ENCODE data around the gene PPME1. TPM values are rescaled to one million over a fixed set of nuclear protein-coding genes. Genes with fewer than 3 reads are reported as not detected.

The PPME1 gene
- total RNA-seq, 1 experiment from 2014 or later, result 24.5 TPM

DNA sequence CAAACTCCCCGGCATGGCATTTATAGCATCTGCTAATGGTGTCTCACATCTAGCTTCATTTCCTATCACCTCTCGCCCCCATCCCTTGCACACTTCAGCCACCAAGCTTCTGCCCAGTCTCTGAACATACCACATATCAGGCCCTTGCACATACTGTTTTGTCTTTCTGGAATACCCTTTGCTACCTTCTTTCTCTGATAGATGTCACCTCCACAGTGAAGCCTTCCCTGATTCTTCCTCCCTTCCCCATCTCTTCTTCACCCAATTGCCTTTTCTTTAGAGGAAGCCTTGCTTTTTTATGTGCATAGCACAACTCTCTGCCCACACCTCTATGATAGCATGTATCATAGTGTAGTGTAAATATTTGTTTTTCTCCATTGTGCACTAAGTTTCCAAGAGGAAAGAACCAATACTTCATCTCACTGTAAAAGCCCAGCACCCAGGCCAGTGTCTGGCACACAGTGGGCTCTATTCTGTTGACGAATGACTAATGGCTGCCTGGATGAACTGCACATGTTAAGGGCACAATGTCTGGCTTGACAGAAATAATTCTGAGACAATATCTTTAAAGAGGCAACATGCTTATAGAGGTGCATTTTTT is 112.6 kb downstream of the PPME1 start:
- peak in 1 of 2 experiments; percentile 6 for DNase-seq (ENCODE audit: low read depth in 1 of 2, low spot score in 2 of 2)
- Histone ChIP-seq H3K4me1 (replicated peaks) (peaks cover 11% of the 10 kb centered on the region), H3K36me3 (no peaks in the 10 kb centered on the region), H3K27ac (no peak overlapping the region), H3K27me3 (replicated peaks) (no peaks in the 10 kb centered on the region), H3K4me3 (no peak overlapping the region), H3K9me3 (replicated peaks) (no peaks in the 10 kb centered on the region)

DNA sequence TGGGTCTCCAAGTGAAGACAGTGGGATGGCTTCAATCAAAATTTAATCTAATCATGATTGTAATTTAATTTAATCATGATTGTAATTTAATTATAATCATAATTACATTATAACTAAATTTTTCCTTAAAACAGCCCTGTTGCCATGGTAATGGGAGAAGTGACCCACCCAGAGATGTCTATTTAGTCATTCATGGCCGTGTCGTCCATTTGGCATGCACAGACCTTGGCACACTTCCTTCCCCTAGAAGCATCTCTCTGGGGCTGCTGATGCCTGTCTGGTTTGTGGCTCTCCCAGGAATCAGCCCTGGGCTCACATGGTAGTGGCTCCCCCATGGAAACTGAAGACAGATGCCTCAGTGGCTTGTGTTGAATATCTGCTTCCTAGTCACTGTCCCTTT is 113.4 kb downstream of the PPME1 start:
- no peak overlapping the region for H3K4me3 ChIP-seq
- no peak overlapping the region for H3K27ac ChIP-seq
- H3K36me3 ChIP-seq, result no peaks in the 10 kb centered on the region
- H3K27me3 ChIP-seq (replicated peaks), result no peaks in the 10 kb centered on the region
- H3K4me1 ChIP-seq (replicated peaks), result peaks cover 5% of the 10 kb centered on the region
- no peak for DNase-seq (ENCODE audit: low read depth in 1 of 2, low spot score in 2 of 2)
- no peaks in the 10 kb centered on the region for H3K9me3 ChIP-seq (replicated peaks)

DNA sequence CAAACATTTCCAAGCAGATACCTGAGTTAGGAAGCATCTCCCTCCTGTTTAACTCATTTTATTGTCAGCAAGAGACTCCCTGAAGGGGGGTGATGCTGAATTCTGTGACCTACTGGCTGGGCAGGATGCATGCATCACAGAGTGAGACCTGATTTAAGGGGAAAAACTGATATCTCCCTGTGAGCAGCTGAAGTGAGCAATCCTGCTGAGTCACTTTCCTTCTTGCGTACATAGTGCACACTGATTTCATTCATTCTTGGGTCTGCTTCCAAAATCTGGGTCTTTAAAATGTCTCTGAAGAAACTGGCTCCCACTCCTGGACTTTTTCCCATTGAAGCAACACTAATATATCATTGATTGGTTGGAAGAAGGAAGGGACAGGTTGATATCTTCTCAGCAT is 117.1 kb downstream of the PPME1 start:
- Histone ChIP-seq H3K36me3 (no peaks in the 10 kb centered on the region), H3K27me3 (replicated peaks) (no peaks in the 10 kb centered on the region), H3K9me3 (replicated peaks) (no peaks in the 10 kb centered on the region), H3K4me1 (replicated peaks) (0 out of 2 replicates have a peak, but pooled peaks cover 4% of the 10 kb centered on the region), H3K4me3 (no peak overlapping the region), H3K27ac (no peak overlapping the region)
- peak in 1 of 2 experiments; percentile 13 for DNase-seq (ENCODE audit: low read depth in 1 of 2, low spot score in 2 of 2)

DNA sequence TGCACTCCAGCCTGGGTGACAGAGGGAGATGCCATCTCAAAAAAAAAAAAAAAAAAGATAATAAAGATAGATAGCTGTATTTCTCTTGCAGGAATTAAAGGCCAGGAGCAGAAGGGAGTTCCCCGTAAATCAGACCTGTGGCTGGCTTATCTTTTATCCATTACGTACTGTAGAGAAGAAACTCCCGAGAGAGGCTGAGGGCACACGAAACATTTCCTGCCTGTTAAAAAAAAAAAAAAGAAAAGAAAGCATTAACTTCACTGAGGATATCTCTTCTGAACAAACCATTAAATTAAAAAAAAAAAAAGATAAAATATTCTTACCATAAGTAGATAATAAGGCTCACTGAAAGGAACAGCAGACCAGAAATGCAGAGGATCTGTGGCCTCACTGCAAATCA is 117.8 kb downstream of the PPME1 start:
- Histone ChIP-seq H3K4me3 (no peak overlapping the region), H3K27me3 (replicated peaks) (no peaks in the 10 kb centered on the region), H3K27ac (no peak overlapping the region), H3K36me3 (no peaks in the 10 kb centered on the region), H3K4me1 (replicated peaks) (0 out of 2 replicates have a peak, but pooled peaks cover 4% of the 10 kb centered on the region), H3K9me3 (replicated peaks) (no peaks in the 10 kb centered on the region)
- DNase-seq (ENCODE audit: low read depth in 1 of 2, low spot score in 2 of 2), result no peak

DNA sequence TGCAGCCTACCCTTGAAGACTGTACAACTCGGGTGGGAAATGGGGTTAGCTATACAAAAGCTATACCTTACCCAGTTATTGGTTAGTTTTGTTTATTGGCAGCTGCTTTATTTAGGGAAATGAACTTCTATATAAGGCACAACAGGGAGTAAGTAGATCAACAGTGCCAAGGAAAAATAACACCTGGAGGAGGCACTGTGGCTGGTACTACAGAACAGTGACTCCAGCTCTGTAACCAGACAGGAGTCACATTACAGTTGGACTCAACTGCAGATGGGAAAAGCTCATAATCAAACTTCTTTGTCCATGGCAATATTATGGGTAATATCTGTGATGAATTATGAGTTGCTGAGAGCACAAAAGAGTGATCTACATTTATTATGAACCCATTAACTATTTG is 126.4 kb downstream of the PPME1 start:
- no peak for DNase-seq (ENCODE audit: low read depth in 1 of 2, low spot score in 2 of 2)
- Histone ChIP-seq H3K27ac (no peak overlapping the region), H3K36me3 (no peaks in the 10 kb centered on the region), H3K9me3 (replicated peaks) (no peaks in the 10 kb centered on the region), H3K27me3 (replicated peaks) (no peaks in the 10 kb centered on the region), H3K4me1 (replicated peaks) (no peaks in the 10 kb centered on the region), H3K4me3 (no peak overlapping the region)

DNA sequence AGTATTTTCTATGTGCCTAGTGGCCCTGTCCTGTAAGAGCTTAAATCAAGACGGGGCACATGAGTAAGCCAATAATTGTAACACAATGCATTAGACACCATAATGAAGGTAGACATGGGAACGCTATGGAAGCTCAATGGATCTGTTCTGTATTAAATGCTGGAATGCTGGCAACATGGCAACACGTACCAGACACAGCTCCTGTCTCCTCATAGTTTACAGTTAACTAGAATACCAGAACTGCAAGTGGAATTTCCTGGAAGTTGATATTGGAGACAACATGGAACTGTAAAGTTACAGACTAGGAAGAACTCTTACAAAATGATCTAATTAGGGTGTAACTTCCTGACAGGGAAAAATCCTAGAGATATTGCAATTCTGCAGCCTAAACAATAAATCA is 127.9 kb downstream of the PPME1 start:
- Histone ChIP-seq H3K27ac (no peak overlapping the region), H3K27me3 (replicated peaks) (no peaks in the 10 kb centered on the region), H3K4me3 (no peak overlapping the region), H3K9me3 (replicated peaks) (no peaks in the 10 kb centered on the region), H3K36me3 (no peaks in the 10 kb centered on the region), H3K4me1 (replicated peaks) (no peaks in the 10 kb centered on the region)
- no peak for DNase-seq (ENCODE audit: low read depth in 1 of 2, low spot score in 2 of 2)

Other genes starting within 250 kb of the PPME1 start
- not detected in 2 replicates for gene DNAJB13, start 220.3 kb upstream of the PPME1 start, total RNA-seq (2014; rRNA removed; shearing (Covaris generic))
- 1.0 and 2.0 TPM in 2 replicates for gene UCP2, start 188.4 kb upstream of the PPME1 start, total RNA-seq (2014; rRNA removed; shearing (Covaris generic))
- gene UCP3, start 162.2 kb upstream of the PPME1 start, total RNA-seq (2014; rRNA removed; shearing (Covaris generic)), result 0.08 TPM in 1 of 2 replicates, not detected in the other
- gene C2CD3, start 287 bp upstream of the PPME1 start, total RNA-seq (2014; rRNA removed; shearing (Covaris generic)), result 8.9 and 13.9 TPM in 2 replicates
- gene P4HA3, start 140.4 kb downstream of the PPME1 start, total RNA-seq (2014; rRNA removed; shearing (Covaris generic)), result 0.89 TPM in 1 of 2 replicates, not detected in the other
- gene PGM2L1, start 227.1 kb downstream of the PPME1 start, total RNA-seq (2014; rRNA removed; shearing (Covaris generic)), result 2.0 and 2.7 TPM in 2 replicates